IPS-18a (cell line): ENCODE data around the gene ERCC3.
"Not testable (repeated sequence)": the region's sequence is repeated elsewhere in the genome, so short reads cannot be mapped to it uniquely, and the experiment has no call there.

Source experiments
- H3K27ac ChIP-seq: one replicate; pipeline ENCODE4 v1.5.1; 2013; ENCODE audit warnings: low read length
- H3K27me3 ChIP-seq: one replicate; pipeline ENCODE4 v1.6.1; 2013; ENCODE audit warnings: mild to moderate bottlenecking, low read length; ENCODE audit not compliant: control insufficient read depth, insufficient read depth
- H3K36me3 ChIP-seq: one replicate; pipeline ENCODE4 v1.6.1; 2013; ENCODE audit warnings: low read depth, low read length; ENCODE audit not compliant: control insufficient read depth
- H3K4me1 ChIP-seq: one replicate; pipeline ENCODE4 v1.6.1; 2013; ENCODE audit warnings: low read depth, low read length; ENCODE audit not compliant: control insufficient read depth
- H3K4me3 ChIP-seq: one replicate; pipeline ENCODE4 v1.5.1; 2013; ENCODE audit warnings: low read length
- H3K9ac ChIP-seq: one replicate; pipeline ENCODE4 v1.6.1; 2013; ENCODE audit warnings: mild to moderate bottlenecking, low read length, moderate library complexity
- H3K9me3 ChIP-seq: one replicate; pipeline ENCODE4 v1.6.1; 2013; ENCODE audit warnings: low read depth, low read length; ENCODE audit not compliant: control insufficient read depth

The ERCC3 gene

GRCh38 chr2:127239395-127239794 lies 54.5 kb downstream of the ERCC3 start:
- Histone ChIP-seq H3K9me3 (no peaks in the 10 kb centered on the region), H3K9ac (no peak overlapping the region), H3K4me3 (no peak overlapping the region), H3K27me3 (no peaks in the 10 kb centered on the region), H3K27ac (no peak overlapping the region), H3K4me1 (peaks cover 3% of the 10 kb centered on the region), H3K36me3 (no peaks in the 10 kb centered on the region)

- H3K36me3 ChIP-seq, H3K4me1 ChIP-seq, H3K4me3 ChIP-seq, H3K9me3 ChIP-seq, H3K9ac ChIP-seq, H3K27ac ChIP-seq, H3K27me3 ChIP-seq: not testable (repeated sequence)
Observed at GRCh38 chr2:127237768-127238167, 56.2 kb downstream of the ERCC3 start.

GRCh38 chr2:127235082-127235702 lies 58.8 kb downstream of the ERCC3 start:
- Histone ChIP-seq H3K27me3 (no peaks in the 10 kb centered on the region), H3K4me1 (peaks cover 3% of the 10 kb centered on the region), H3K9me3 (no peaks in the 10 kb centered on the region), H3K9ac (no peak overlapping the region), H3K4me3 (no peak overlapping the region), H3K27ac (no peak overlapping the region), H3K36me3 (no peaks in the 10 kb centered on the region)

GRCh38 chr2:127233710-127234109 lies 60.2 kb downstream of the ERCC3 start:
- Histone ChIP-seq H3K27me3 (no peaks in the 10 kb centered on the region), H3K9me3 (no peaks in the 10 kb centered on the region), H3K36me3 (no peaks in the 10 kb centered on the region), H3K4me1 (peaks cover 3% of the 10 kb centered on the region), H3K27ac (no peak overlapping the region), H3K4me3 (no peak overlapping the region), H3K9ac (no peak overlapping the region)

- H3K36me3 ChIP-seq = no peaks in the 10 kb centered on the region
- no peak overlapping the region for H3K4me3 ChIP-seq
- no peak overlapping the region for H3K27ac ChIP-seq
- no peaks in the 10 kb centered on the region for H3K9me3 ChIP-seq
- H3K4me1 ChIP-seq = peaks cover 3% of the 10 kb centered on the region
- no peaks in the 10 kb centered on the region for H3K27me3 ChIP-seq
- H3K9ac ChIP-seq = no peak overlapping the region
Observed at GRCh38 chr2:127231130-127231865, 62.6 kb downstream of the ERCC3 start.

- H3K27ac ChIP-seq = no peak overlapping the region
Observed at GRCh38 chr2:127229555-127229954, 64.4 kb downstream of the ERCC3 start.

GRCh38 chr2:127228102-127228501 lies 65.8 kb downstream of the ERCC3 start:
- H3K4me1 ChIP-seq = no peaks in the 10 kb centered on the region
- no peaks in the 10 kb centered on the region for H3K36me3 ChIP-seq
- no peaks in the 10 kb centered on the region for H3K9me3 ChIP-seq
- no peak overlapping the region for H3K4me3 ChIP-seq
- no peaks in the 10 kb centered on the region for H3K27me3 ChIP-seq
- H3K27ac ChIP-seq = no peak overlapping the region
- H3K9ac ChIP-seq = no peak overlapping the region

More at GRCh38 chr2:127229555-127229954, 64.4 kb downstream of the ERCC3 start:
- H3K27me3 ChIP-seq = no peaks in the 10 kb centered on the region
- no peak overlapping the region for H3K9ac ChIP-seq
- H3K9me3 ChIP-seq = no peaks in the 10 kb centered on the region
- H3K4me3 ChIP-seq = no peak overlapping the region
- no peaks in the 10 kb centered on the region for H3K4me1 ChIP-seq
- H3K36me3 ChIP-seq = no peaks in the 10 kb centered on the region

GRCh38 chr2:127227264-127227660 lies 66.7 kb downstream of the ERCC3 start:
- not testable (repeated sequence) for H3K27me3 ChIP-seq, H3K4me1 ChIP-seq, H3K36me3 ChIP-seq, H3K9me3 ChIP-seq, H3K9ac ChIP-seq, H3K27ac ChIP-seq, H3K4me3 ChIP-seq

GRCh38 chr2:127226520-127227263 lies 67.3 kb downstream of the ERCC3 start:
- Histone ChIP-seq H3K27ac (no peak overlapping the region), H3K36me3 (no peaks in the 10 kb centered on the region), H3K9ac (no peak overlapping the region), H3K4me1 (no peaks in the 10 kb centered on the region), H3K4me3 (no peak overlapping the region), H3K27me3 (no peaks in the 10 kb centered on the region), H3K9me3 (no peaks in the 10 kb centered on the region)

GRCh38 chr2:127226132-127226519 lies 67.8 kb downstream of the ERCC3 start:
- no peaks in the 10 kb centered on the region for H3K4me1 ChIP-seq
- no peaks in the 10 kb centered on the region for H3K27me3 ChIP-seq
- H3K9me3 ChIP-seq = no peaks in the 10 kb centered on the region
- H3K36me3 ChIP-seq = no peaks in the 10 kb centered on the region
- H3K9ac ChIP-seq = no peak overlapping the region
- H3K4me3 ChIP-seq = no peak overlapping the region
- H3K27ac ChIP-seq = no peak overlapping the region

- H3K4me3 ChIP-seq = no peak overlapping the region
- H3K9me3 ChIP-seq = no peaks in the 10 kb centered on the region
- H3K4me1 ChIP-seq = no peaks in the 10 kb centered on the region
- H3K27me3 ChIP-seq = peaks cover 5% of the 10 kb centered on the region
- no peaks in the 10 kb centered on the region for H3K36me3 ChIP-seq
- H3K27ac ChIP-seq = no peak overlapping the region
- H3K9ac ChIP-seq = no peak overlapping the region
Observed at GRCh38 chr2:127225186-127225960, 68.6 kb downstream of the ERCC3 start.
